ENCODE measurements around the gene TMEM214.

GRCh38 chr2:27008678-27009077 lies 24.1 kb upstream of the TMEM214 start:
- no peak for TF ChIP-seq CTCF (IDR thresholded peaks at IDR 0.05)
- no peak for TF ChIP-seq POLR2AphosphoS5 (IDR thresholded peaks at IDR 0.05)
